Astrocyte (in vitro differentiated cells and primary cell): ENCODE data around the gene CREB3.

ENCODE experiments used
- EZH2 ChIP-seq: IDR thresholded peaks from 2 replicates; pipeline ENCODE4 v1.6.1; 2012; ENCODE audit warnings: mild to moderate bottlenecking, low read length, inconsistent platforms; ENCODE audit not compliant: insufficient read depth
- TF ChIP-seq, protein P1 (sequence below): IDR thresholded peaks from 2 replicates; pipeline ENCODE4 v1.5.1; 2011; ENCODE audit warnings: low read depth, mild to moderate bottlenecking, inconsistent platforms, low read length, moderate library complexity; ENCODE audit not compliant: insufficient read depth

DNA sequence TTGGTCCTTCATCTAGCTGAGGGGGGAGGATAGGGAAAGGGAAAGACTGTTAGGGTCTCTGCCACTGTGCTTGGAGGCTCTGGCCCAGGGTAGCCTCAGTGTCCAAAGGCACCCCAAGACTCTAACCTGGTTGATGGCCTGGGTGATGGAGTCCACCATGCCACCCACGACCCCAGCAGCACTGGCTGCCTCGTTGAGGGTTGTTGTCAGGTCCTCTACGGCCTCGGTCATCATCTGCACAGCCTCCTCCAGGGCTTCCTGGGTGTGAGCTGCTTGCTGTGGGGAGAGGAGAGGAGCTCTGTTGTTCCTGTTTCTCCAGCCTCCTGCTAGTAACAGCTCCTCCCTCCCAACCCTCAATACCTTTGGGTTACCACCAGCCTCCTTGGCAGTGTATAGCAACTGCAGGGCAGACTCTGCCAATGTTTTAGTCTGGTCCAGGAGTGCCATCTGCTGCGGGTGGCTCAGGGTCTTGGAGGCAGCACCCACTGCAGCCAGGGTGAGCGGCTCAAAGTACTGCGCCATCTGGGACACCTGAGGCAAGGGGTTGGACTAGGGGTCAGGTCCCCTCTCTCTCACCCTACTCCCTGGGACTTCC, 26.5 kb upstream of the CREB3 start:
- TF ChIP-seq, protein P1, sequence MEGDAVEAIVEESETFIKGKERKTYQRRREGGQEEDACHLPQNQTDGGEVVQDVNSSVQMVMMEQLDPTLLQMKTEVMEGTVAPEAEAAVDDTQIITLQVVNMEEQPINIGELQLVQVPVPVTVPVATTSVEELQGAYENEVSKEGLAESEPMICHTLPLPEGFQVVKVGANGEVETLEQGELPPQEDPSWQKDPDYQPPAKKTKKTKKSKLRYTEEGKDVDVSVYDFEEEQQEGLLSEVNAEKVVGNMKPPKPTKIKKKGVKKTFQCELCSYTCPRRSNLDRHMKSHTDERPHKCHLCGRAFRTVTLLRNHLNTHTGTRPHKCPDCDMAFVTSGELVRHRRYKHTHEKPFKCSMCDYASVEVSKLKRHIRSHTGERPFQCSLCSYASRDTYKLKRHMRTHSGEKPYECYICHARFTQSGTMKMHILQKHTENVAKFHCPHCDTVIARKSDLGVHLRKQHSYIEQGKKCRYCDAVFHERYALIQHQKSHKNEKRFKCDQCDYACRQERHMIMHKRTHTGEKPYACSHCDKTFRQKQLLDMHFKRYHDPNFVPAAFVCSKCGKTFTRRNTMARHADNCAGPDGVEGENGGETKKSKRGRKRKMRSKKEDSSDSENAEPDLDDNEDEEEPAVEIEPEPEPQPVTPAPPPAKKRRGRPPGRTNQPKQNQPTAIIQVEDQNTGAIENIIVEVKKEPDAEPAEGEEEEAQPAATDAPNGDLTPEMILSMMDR = no peak
- no peak for TF ChIP-seq EZH2
